Stimulated activated CD8-positive, alpha-beta memory T cell treated with anti-CD3 and anti-CD28 coated beads, Interleukin-12 subunit alpha, Interleukin-12 subunit beta, amount 100 ng/mL, for 24 hours (primary cell): Measurements from ENCODE around the gene ARHGEF37.
"Not testable (repeated sequence)": the region's sequence is repeated elsewhere in the genome, so short reads cannot be mapped to it uniquely, and the experiment has no call there.

ENCODE experiments used
- DNase-seq: peaks from one replicate; pipeline ENCODE4 v3.0.0-alpha.2; 2020; ENCODE audit errors: extremely low read depth

Gene ARHGEF37

GRCh38 chr5:149647334-149647733 is 66.0 kb downstream of the ARHGEF37 start:
- no peak for DNase-seq

- not testable (repeated sequence) for DNase-seq
Observed at GRCh38 chr5:149648464-149649393, 67.4 kb downstream of the ARHGEF37 start.

- DNase-seq = not testable (repeated sequence)
Observed at GRCh38 chr5:149649730-149650129, 68.4 kb downstream of the ARHGEF37 start.

GRCh38 chr5:149651686-149652085 is 70.4 kb downstream of the ARHGEF37 start:
- no peak for DNase-seq

- no peak for DNase-seq
Observed at GRCh38 chr5:149652697-149653096, 71.4 kb downstream of the ARHGEF37 start.

GRCh38 chr5:149654231-149654630 is 72.9 kb downstream of the ARHGEF37 start:
- DNase-seq = no peak

GRCh38 chr5:149654883-149655505 is 73.7 kb downstream of the ARHGEF37 start:
- no peak for DNase-seq

GRCh38 chr5:149656576-149657182 is 75.4 kb downstream of the ARHGEF37 start:
- no peak for DNase-seq

- DNase-seq = no peak
Observed at GRCh38 chr5:149657324-149657723, 76.0 kb downstream of the ARHGEF37 start.

- no peak for DNase-seq
Observed at GRCh38 chr5:149658299-149658698, 77.0 kb downstream of the ARHGEF37 start.

- DNase-seq = no peak
Observed at GRCh38 chr5:149664083-149664482, 82.8 kb downstream of the ARHGEF37 start.

- no peak for DNase-seq
Observed at GRCh38 chr5:149664666-149665415, 83.5 kb downstream of the ARHGEF37 start.

- no peak for DNase-seq
Observed at GRCh38 chr5:149665416-149666175, 84.3 kb downstream of the ARHGEF37 start.

GRCh38 chr5:149666212-149666852 is 85.0 kb downstream of the ARHGEF37 start:
- DNase-seq = no peak

GRCh38 chr5:149667084-149667828 is 86.0 kb downstream of the ARHGEF37 start:
- DNase-seq = no peak

GRCh38 chr5:149667829-149668330 is 86.6 kb downstream of the ARHGEF37 start:
- DNase-seq = no peak

GRCh38 chr5:149669273-149669672 is 88.0 kb downstream of the ARHGEF37 start:
- DNase-seq = not testable (repeated sequence)

- DNase-seq = no peak
Observed at GRCh38 chr5:149671544-149671943, 90.2 kb downstream of the ARHGEF37 start.

- no peak for DNase-seq
Observed at GRCh38 chr5:149672701-149673476, 91.6 kb downstream of the ARHGEF37 start.
